Kasumi-1 (cell line): ENCODE results near the gene PHF3.

Source experiments
- DNase-seq, 2 experiments: peaks; one replicate each; lab custom pipeline; 2025; lab: John Stamatoyannopoulos, UW

Gene PHF3

DNA sequence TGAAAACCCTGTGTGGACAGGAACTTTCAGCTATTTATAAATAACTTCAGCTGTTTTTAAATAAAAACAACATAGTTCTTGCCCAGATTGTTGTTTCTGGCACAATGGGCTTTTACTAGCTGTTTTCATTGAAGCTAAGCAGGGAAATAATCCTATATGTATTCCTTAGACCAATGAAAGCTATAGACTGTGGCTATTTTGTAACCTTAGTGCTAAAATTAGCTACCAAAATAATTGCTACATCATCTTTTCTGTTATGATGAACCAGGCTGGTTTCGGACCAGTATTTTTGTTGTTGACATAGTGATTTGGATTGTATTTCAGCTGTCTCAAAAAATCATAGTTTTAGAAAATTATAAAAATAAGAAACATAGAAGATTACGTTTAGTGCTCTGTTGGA is 13.7 kb downstream of the PHF3 start:
- no peak for DNase-seq

DNA sequence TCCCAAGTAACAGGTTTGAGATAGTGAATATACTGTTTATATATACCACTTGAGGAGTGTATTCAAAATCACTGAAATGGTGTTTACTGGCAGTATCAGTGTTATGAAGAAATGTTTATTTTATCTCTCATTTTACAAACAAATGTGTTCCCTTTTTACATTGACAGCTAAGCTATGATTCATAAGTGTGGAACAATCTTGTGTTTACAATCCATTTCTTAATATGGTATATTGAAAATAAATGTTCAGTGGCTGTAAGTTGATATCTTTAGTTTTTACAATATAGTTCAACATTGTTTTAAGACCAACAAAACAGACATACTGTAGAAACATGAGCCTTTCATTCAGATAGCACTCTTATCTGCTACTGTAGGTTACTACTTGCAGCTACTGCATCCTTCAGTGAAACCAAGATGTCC is 14.3 kb downstream of the PHF3 start:
- DNase-seq, result no peak

DNA sequence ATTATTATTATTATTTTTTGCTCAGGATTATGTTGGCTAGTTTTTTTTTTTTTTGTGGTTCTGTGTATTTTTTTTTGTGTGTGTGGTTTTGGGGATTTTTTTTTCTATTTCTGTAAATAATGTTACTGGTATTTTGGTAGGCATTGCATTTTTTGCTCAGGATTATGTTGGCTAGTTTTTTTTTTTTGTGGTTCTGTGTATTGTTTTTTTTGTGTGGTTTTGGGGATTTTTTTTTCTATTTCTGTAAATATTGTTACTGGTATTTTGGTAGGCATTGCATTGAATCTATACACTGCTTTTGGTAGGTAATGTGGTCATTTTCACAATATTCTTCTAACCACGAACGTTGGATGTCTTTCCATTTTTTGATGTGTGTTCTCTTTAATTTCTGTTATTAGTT is 17.4 kb downstream of the PHF3 start:
- no peak for DNase-seq

DNA sequence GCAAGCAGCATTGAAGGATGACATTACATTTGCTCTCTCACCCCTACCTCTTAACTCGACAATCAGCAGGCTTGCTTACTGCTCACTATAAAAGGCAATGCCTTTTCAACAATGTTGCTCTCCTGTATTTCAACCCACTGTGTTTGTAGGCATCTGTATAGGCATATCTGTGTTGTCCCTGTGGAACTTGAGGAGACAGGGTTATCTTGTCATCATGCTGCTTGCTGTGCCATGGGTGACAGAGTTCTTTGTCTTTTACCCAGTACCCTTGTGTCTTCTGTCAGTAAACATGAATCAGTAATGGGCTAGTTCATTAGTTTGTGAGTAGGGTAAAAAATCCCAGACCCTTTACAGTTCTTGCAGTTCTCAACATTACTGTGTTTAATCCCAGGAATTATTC is 25.2 kb downstream of the PHF3 start:
- no peak for DNase-seq

DNA sequence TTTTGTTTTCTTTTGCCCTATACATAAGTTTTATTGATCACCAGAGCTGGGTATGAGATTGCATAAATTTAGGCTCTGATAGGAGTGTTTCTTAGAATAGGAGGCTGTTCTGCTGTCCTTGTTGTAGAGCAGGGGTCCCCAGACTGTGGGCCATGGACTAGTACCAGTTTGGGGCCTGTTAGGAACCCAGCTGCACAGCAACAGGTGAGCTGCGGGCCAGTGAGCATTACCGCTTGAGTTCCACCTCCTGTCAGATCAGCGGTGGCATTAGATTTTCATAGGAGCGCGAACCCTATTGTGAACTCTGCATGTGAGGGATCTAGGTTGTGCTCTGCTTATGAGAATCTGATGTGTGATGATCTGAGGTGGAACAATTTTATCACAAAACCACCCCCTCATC is 26.2 kb downstream of the PHF3 start:
- no peak for DNase-seq

DNA sequence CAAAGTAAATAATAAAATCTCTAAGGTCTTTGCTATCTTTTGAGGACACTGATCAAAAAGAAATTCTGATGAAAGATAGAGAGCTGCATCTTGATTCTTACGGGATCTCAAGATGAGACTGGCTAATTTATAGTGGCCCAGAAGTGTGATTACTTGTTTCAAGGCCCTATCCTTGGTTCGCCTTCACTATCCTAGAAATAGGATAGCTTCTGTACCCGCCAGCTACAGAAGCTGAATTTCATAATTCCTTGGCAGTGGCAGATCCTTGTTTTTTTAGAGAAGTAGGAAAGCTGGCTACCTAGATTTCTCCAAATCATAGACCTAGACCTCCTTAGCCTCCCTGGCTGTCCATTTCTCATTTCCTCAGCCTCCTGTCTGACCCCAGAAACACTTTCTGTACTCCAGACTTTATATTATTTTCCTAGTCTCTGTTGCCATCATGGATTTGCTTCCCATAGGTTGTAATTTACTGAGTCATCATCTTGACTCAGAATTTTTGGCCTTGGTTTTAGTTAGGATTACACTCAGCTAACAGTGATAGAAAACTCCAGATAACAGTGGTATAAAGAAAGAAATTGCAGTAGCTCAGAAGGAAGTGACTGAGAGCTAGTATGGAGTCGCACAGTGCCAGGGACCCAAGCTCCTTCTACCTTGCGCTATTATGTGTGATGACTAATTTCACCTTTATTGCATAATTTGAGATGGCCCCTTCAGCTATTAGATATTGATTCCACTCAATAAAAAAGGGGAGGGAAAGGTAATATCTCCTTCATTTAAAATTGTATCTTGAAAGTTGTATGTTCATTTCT is 27.7 kb downstream of the PHF3 start:
- no peak for DNase-seq

DNA sequence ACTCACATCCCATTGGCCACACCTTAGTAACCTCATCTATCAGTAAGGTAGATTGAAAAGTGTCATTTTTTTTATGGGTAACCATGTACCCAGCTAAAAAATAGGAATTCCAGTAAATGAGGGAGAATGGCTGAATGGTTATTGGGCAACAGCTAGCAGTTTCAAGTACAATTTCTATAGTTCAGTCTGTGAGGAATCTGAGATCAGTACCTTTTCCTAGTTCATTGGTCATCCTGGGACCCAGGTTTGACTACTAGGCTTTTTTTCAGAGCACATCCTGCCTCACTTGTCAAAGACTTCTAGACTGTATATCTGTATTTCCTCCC is 28.3 kb downstream of the PHF3 start:
- DNase-seq, result no peak

DNA sequence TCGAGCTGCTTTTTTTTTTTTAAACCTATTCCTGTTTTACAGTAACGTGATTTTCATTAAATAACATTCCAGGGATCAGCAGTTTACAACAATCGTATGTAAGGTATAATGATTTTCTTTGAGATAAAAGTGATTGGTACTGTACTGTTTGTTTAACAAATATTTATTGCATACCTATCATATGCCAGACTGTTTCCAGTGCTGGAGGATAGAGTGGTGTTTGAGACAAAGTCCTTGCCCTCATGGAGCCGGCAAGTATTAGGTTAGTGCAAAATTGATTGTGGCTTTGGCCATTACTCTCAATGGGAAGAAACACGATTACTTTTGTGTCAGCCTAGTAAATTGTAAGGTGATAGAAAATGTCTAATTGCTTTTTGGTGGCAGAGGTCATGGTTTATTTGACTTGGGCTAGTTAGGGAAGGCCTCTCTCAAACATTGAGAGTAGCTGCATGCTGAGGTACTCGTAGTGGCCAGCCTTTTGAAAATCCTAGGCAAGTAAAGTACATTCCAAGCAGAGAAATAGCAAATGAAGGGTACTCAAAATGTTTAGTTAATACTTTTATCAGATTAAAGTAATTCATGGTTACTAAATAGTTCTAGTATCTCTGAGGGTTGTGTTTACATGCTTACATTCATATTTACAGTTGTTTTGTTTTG is 35.6 kb downstream of the PHF3 start:
- DNase-seq, result no peak

DNA sequence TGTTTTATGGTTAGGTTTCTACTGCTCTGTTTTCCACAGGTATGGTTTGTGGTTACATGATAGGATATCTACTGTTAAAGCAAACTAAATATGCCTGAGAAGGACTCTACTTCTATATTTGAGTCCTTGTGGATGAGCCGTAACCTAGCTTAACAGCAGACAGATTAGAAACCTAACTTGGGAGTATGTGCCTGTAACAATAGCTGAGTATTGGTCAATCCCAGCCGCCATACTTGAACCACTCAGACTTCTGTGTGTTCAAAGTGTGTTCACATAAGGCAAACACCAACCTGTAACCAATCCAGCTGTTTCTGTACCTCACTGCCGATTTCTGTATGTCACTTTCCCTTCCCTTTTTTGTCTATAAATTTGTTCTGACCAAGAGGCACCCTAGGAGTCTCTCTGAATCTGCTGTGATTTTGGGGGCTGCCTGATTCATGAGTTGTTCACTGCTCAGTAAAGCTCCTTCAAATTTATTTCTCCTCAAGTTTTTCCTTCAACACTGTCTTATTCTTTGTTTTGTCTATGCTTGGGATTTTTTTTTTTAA is 37.1 kb downstream of the PHF3 start:
- no peak for DNase-seq

DNA sequence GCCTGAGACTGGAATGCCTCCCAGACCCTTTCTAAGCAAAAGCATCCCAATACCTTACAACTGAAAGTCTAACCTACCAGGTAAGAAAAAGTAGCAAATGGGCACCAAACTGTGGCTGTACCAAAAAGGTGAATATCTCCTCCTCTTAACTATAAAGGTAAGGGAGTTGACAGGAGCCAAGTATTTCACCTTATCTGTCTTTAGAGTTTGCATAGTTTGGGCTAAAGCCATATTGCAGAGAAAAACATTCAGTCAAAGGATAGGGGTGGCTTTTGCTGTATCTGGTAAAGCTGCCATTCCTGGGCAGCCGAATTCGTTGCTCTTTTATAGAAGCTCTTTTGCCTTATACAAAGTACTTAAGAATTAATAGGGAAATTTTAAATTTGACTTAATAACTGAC is 38.1 kb downstream of the PHF3 start:
- DNase-seq, result no peak

DNA sequence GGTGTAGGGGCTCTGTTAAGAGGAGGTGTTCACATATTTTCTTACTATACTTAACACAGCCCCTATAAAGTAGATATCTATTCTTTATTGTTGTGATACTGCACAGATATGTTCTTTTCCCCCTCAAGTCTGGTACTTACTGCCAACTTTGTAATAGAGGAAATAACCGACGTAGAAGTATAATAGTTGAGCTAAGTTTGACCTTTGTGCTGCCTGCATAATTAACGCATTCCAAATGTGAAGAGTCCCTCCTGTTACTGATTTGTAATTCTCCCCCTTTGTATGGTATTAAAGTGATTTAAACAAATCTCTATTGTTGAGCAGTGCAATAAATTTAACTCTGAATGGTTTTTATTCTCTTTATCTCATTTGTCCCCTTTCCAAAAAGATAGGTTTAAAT is 39.0 kb downstream of the PHF3 start:
- no peak for DNase-seq

DNA sequence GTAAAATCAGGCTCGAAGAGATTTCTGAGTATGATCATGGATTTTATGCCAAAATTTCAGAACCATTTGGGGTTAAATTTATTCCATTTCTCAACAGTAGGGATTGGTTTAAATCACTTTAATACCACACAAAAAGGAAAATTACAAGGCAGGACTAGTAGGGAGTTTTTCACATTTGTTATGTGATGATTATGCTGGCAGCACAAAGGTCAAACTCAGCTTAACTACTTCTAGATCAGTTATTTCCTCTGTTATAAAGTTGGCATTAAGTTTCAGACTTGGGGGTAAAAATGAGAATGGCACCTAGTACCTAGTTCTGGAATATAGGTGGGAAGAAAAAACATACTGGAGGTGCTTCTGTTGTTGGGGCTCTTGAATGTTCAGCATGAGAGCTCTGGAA is 39.5 kb downstream of the PHF3 start:
- DNase-seq, result no peak

DNA sequence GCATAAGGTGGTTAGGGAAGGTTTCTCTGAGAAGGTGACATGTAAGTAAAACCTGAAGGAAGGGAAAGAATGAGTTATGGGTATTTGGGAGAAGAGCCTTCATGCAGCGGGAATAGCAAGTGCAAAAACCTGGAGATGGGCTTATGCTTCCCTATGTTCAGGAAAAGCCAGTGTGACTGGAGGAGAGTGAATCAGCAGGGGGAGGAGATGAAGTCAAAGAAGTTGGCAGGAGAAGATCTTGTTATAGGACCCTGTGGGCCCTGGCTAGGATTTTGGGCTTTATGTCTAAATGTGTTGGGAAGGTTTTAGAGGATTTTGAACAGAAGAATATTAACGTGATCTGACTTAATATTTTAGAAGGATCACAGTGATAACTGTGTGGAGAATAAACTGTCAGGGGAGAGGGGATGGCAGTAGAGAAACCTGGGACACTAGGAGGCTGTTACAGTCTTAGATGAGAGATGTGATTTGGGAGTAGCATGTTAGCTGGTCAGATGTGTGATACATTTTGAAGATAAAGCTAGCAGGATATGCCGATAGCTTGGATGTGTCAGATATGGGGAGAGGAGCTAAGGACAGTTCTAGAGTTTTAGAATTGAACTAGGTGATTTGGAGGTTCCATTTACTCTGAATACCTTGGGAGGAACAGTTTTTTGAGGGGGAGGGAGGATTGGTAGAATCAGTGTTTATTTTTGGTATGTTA is 41.0 kb downstream of the PHF3 start:
- no peak for DNase-seq

DNA sequence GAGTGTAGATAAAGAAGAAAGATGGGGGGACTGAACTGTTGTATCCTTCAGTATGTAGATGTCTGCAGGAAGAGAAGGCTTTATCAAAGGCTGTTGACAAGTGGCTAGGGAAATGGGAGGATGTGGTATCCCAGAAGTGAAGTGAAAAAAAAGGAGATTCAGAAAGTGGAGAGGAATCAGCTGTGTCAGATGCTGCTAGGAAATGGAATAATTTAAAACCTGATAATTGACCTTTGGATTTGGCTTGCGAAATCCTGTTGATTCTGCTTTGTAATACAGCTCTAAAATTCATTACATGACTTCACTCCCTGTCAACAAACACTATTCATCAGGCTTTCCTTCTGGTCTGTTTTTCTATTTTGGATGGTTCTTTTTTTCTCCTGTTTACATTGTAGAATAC is 41.7 kb downstream of the PHF3 start:
- DNase-seq, result no peak

DNA sequence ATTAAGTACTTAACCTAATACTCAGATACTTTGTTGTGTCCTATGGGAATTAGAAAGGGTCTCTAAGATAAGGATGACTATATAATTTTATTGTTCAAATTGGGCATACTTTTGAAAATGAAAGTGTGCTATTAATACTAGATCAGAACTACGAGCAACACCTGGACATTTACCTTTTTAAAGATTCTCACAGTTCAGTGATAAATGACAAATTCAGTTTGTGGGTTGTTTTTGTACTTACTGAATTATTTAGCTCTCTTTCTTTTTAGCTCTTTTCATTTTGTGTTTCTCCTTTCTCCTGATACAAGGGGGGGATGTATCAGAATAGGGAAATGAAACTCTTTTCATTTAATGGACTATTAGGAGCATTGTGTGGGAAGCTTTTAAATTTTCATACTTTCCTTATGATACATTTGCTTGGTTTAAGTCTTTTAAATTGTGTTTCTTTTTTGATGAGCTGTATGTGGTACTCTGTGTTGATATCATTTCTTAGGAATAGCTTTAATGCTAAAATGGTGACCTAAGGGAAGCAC is 47.5 kb downstream of the PHF3 start:
- DNase-seq, result no peak

DNA sequence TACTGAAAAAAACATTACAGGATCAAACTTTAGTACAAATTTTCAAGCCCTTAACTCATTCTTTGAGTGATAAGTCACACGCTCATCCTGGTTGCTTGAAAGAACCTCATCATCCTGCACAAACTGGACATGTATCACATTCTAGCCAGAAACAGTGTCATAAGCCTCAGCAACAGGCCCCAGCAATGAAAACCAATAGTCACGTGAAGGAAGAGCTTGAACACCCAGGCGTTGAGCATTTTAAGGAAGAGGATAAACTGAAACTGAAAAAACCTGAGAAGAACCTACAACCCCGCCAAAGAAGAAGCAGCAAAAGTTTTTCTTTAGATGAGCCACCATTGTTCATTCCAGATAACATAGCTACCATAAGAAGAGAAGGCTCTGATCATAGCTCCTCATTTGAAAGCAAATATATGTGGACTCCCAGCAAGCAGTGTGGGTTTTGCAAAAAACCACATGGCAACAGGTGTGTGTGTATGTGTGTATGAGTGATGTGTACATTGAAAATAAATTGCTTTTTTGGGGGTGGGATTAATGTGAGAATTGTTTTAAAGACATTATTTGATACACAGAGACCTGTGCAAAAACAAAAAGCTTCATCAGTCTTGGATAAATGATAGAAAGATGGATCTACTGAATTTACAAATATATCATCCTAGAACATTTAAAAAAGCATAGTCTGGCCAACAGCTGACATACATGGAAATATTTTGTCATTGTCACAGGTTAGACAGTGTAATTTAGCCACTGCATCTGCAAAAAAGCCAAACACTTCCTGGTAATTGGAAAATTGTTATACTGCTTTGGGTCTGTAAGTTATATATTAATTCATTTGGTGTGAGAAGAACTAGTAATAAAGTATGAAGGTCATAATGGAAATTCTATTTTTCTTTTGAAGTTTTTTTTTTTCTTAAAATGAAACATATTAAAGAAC is 50.1 kb downstream of the PHF3 start:
- peak; percentile 44 to 61 for DNase-seq

DNA sequence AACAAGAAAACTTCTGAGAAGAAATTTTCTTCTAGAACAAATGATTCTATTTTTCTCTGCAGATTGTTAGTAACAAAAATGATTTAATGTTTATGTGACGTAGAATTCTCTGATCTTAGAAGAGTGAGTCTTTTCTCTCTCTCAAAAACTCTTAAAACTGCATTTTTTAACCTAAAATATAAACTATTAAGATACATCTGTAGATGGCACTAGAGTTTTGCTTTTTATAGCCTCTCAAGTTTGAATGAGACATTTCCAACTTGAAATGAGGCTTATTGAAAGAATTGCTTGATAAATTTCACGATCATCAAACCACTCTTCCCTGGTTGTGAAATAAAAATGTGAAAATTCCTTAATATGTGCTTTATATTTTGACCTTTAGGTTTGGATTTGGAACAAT is 53.8 kb downstream of the PHF3 start:
- DNase-seq, result peak; percentile 7 to 34

DNA sequence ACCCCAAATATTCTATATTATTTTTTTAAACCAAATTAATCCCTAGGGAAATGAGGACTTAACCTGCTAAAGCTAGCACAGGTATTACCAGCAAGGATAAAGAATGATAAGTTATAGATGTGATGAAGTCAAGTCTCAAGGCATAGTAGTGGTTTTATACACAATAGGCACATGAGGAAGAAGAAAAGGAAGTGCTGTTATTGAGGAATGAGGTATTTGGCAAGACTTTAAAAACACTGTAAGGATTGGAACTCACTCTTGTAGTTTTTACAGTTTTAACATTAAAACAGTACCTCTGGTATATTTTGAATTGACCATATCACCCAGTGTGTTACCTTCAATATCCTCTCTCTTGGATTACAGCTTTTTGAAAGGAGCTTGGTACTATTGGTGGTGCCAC is 54.6 kb downstream of the PHF3 start:
- DNase-seq, result peak; percentile 45 to 47

DNA sequence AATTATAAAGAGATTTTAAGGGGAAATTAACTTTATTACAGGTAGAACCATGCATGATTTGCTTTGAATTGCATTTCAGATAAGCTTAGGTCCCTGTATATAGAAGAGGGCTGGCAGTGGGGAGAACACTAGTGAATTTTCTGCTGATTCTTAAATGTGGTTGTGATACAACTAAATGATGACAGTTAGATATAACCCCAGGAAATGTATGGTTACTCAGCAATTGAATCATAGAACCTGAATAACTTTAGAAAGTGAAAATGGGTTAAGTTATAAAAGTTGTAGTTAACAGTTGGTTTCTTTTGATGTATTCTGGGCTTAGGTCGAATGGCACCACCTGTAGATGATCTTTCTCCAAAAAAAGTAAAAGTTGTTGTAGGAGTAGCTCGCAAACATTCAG is 70.1 kb downstream of the PHF3 start:
- DNase-seq, result no peak

DNA sequence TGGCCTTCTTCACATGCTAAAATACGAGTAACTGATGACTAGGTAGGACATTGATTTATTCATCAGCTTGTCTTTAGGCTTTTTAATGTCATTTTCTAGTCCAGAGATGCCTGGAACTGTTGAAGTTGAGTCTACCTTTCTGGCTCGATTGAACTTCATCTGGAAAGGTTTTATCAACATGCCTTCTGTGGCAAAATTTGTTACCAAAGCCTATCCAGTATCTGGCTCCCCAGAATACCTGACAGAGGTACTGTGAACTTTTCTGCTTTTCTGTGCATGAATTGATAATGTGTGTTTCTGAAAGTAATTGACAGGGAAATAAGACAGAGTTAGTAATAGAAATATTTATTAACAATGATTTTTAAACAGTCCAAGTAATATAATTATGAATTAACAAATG is 71.0 kb downstream of the PHF3 start:
- no peak for DNase-seq

DNA sequence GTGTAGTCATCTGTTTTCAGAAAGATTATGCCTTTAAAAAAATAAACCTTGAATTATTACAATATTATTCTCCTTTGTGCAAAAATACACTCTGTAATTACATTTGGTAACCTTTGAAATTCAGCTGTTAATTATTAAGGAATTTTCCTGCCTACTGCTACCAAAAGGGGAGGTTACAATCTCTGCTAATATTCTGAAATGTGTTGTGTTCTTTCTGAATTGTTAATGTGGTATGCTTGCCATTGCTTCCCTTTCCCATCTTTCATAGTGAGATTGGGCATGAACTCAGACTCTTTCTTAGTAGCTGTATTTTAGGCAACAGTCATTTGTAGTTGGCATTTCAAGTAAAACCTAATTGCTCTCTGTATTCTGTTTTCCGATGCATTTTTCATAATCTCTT is 73.0 kb downstream of the PHF3 start:
- no peak for DNase-seq

DNA sequence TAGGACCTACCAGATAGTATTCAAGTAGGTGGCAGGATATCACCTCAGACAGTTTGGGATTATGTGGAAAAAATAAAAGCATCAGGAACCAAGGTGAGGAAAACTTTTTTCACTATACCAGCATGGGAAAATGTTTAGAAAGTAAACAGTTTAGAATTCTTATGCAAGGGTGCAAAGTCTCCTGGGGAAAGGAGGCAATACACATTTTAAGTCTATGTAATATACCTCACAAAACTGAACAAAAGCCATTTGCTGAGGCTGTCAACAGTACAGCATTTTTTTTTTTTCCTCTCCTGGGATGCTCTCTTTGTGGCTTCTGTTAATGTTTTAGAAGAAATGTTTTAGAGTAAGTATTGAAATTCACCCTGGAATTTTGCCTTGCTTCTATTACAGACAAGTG is 73.5 kb downstream of the PHF3 start:
- DNase-seq, result no peak
